ENCODE results near the gene SWI5. TPM values are rescaled to one million over a fixed set of nuclear protein-coding genes. Genes with fewer than 3 reads are reported as not detected.

The SWI5 gene
- total and polyA plus RNA-seq, 9 of the 15 experiments (the other 6 are each of a cell fraction or from before 2014, with no cell fraction given), result 62.8 to 133 (median 95.9) TPM

GRCh38 chr9:128297221-128297773 is 21.2 kb downstream of the SWI5 start (continued):
- TF ChIP-seq BHLHE40 (IDR thresholded peaks at IDR 0.05; ENCODE audit: low read length) (no peak), PML (IDR thresholded peaks at IDR 0.05; ENCODE audit: low read length) (no peak), MECOM (CRISPR knock-in tag; IDR thresholded peaks at IDR 0.05) (peak; percentile 62; the same call in 1 of the 2 replicates), MYC (IDR thresholded peaks at IDR 0.05; ENCODE audit: low read depth, low read length) (no peak; the same call in 1 of the 2 replicates), MYC (CRISPR knock-in tag; IDR thresholded peaks at IDR 0.05; ENCODE audit: borderline replicate concordance, low read depth) (0 out of 2 replicates have a peak, but pooled peaks have one; percentile 1), NCOA6 (IDR thresholded peaks at IDR 0.05) (no peak)

GRCh38 chr9:128298535-128299482 is 22.7 kb downstream of the SWI5 start:
- H4K20me1 ChIP-seq (replicated peaks; ENCODE audit: control insufficient read depth, insufficient read depth, low read length), result 0 out of 2 replicates have a peak, but pooled peaks cover 4% of the 10 kb centered on the region
- H3K4me1 ChIP-seq (replicated peaks in 1 of 2; ENCODE audit: control insufficient read depth in 2 of 2, insufficient read depth in 2 of 2, low read length in 2 of 2), result peaks cover 38 to 42% of the 10 kb centered on the region in 2 experiments
- H3K9me3 ChIP-seq (replicated peaks; ENCODE audit: control insufficient read depth, insufficient read depth, low read depth, low read length), result no peaks in the 10 kb centered on the region
- H3K79me2 ChIP-seq (ENCODE audit: control insufficient read depth, insufficient read depth, low read length), result no peaks in the 10 kb centered on the region
- ChIA-PET CTCF (ENCODE audit: low intra/inter-chr PET ratio) (no interaction called here), POLR2A (interaction anchor here (0.5 to 4.3 kb wide), 8 partner anchors 8 to 1505 kb away, joined by 3 to 38 read pairs (median 4); no protein-coding TSS in a partner anchor)
- peak; percentile 86 to 96 (median 93) for DNase-seq (ENCODE audit: extremely low read depth in 1 of 4, low spot score in 3 of 4)
- peak overlapping the region; percentile 41; the same call in 2 of the 3 replicates for H3K27ac ChIP-seq (ENCODE audit: extremely low read depth, low read depth, low read length)
- peak; percentile 19 for FAIRE-seq
- WGBS (ENCODE audit: insufficient coverage, low coverage, missing lambda C conversion rate), result 28% methylated on average over 20 of the region's 20 CpGs
- in situ Hi-C loops (cut with MboI) (loop anchor here (25.0 kb wide), 1 partner anchor 1488 kb away; no protein-coding TSS in a partner anchor), intact Hi-C loops (cut with micrococcal nuclease) (loop anchor here (5.0 kb wide), 2 partner anchors 1388 to 1428 kb away; no protein-coding TSS in a partner anchor)
- H3K9me1 ChIP-seq (ENCODE audit: control insufficient read depth, insufficient read depth, low read length), result peaks cover 8% of the 10 kb centered on the region
- H3K4me2 ChIP-seq (ENCODE audit: insufficient read depth, low read length), result peak overlapping the region; percentile 41
- no peaks in the 10 kb centered on the region for H3K36me3 ChIP-seq (ENCODE audit: control insufficient read depth, insufficient read depth, low read length)
- peak overlapping the region in 1 of 2 experiments; percentile 61; a peak in 2 of 4 replicates for H3K9ac ChIP-seq (ENCODE audit: insufficient read depth in 1 of 2, low read depth in 2 of 2, low read length in 2 of 2)
- peak; percentile 29 for ATAC-seq
- BruUV-seq (replicated peaks), result no TSS peak
- no peak overlapping the region for H3K4me3 ChIP-seq
- no peak overlapping the region for H2AFZ ChIP-seq (ENCODE audit: low read depth, low read length)
- no peaks in the 10 kb centered on the region for H3K27me3 ChIP-seq (ENCODE audit: control insufficient read depth in 2 of 2, insufficient read depth in 2 of 2, low read length in 2 of 2)
- no peak for TF ChIP-seq MLX (CRISPR knock-in tag; conservative IDR thresholded peaks at IDR 0.05)
- no peak for TF ChIP-seq ZNF766 (CRISPR knock-in tag; conservative IDR thresholded peaks at IDR 0.05)
- TF ChIP-seq JUN (IDR thresholded peaks at IDR 0.05; ENCODE audit: borderline replicate concordance, low read depth, low read length), result peak; percentile 57; the same call in 1 of the 2 replicates
- no peak for TF ChIP-seq JUN (CRISPR knock-in tag; IDR thresholded peaks at IDR 0.05; ENCODE audit: borderline replicate concordance)
- no peak for TF ChIP-seq NELFE (IDR thresholded peaks at IDR 0.05; ENCODE audit: insufficient read depth, insufficient read length)
- TF ChIP-seq PKNOX1 (IDR thresholded peaks at IDR 0.05), result no peak
- no peak for TF ChIP-seq ZNF232 (CRISPR knock-in tag; IDR thresholded peaks at IDR 0.05)
- TF ChIP-seq PURB (CRISPR knock-in tag; IDR thresholded peaks at IDR 0.05; ENCODE audit: low read depth), result no peak
- no peak for TF ChIP-seq ZNF655 (CRISPR knock-in tag; IDR thresholded peaks at IDR 0.05)
- no peak for TF ChIP-seq GATAD2A (IDR thresholded peaks at IDR 0.05)
